Hepatocyte (in vitro differentiated cells): ENCODE data around the gene STARD8.

Source experiments
- EZH2 ChIP-seq: fragments of 200-600 bp; sonication (generic); IDR thresholded peaks from 2 replicates; pipeline ENCODE4 v1.6.1; 2016; ENCODE audit warnings: antibody characterized with exemption, mild to moderate bottlenecking, borderline replicate concordance
- TF ChIP-seq, protein P1 (sequence below): fragments of 200-600 bp; sonication (generic); IDR thresholded peaks from 2 replicates; pipeline ENCODE4 v1.5.1; 2016; ENCODE audit warnings: antibody characterized with exemption, mild to moderate bottlenecking; ENCODE audit not compliant: poor library complexity

DNA sequence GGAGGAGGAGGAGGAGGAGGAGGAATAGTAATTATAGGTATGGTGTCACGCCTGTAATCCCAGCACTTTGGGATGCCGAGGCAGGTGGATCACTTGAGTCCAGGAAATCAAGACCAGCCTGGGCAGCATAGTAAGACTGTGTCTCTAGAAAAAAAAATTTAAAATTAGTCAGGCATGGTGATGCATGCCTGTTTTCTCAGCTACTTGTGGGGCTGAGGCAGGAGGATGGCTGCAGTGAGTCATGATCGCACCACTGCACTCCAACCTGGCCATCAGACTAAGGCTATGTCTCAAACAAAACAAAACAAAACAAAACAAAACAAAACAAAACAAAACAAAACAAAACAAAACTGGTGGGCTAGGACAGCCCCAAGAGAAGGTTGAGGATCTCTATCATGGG, 3.0 kb downstream of the STARD8 start:
- TF ChIP-seq, protein P1, sequence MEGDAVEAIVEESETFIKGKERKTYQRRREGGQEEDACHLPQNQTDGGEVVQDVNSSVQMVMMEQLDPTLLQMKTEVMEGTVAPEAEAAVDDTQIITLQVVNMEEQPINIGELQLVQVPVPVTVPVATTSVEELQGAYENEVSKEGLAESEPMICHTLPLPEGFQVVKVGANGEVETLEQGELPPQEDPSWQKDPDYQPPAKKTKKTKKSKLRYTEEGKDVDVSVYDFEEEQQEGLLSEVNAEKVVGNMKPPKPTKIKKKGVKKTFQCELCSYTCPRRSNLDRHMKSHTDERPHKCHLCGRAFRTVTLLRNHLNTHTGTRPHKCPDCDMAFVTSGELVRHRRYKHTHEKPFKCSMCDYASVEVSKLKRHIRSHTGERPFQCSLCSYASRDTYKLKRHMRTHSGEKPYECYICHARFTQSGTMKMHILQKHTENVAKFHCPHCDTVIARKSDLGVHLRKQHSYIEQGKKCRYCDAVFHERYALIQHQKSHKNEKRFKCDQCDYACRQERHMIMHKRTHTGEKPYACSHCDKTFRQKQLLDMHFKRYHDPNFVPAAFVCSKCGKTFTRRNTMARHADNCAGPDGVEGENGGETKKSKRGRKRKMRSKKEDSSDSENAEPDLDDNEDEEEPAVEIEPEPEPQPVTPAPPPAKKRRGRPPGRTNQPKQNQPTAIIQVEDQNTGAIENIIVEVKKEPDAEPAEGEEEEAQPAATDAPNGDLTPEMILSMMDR: no peak
- TF ChIP-seq EZH2: no peak
